HG02610 (cell line): ENCODE results near the gene STAT1.

Source experiments
- ATAC-seq: cut with Tn5 transposase; IDR thresholded peaks from one replicate; pipeline ENCODE4 v1.9.1; 2021; ENCODE audit warnings: mild to moderate bottlenecking, moderate library complexity; ENCODE audit not compliant: unreplicated experiment

The STAT1 gene

DNA sequence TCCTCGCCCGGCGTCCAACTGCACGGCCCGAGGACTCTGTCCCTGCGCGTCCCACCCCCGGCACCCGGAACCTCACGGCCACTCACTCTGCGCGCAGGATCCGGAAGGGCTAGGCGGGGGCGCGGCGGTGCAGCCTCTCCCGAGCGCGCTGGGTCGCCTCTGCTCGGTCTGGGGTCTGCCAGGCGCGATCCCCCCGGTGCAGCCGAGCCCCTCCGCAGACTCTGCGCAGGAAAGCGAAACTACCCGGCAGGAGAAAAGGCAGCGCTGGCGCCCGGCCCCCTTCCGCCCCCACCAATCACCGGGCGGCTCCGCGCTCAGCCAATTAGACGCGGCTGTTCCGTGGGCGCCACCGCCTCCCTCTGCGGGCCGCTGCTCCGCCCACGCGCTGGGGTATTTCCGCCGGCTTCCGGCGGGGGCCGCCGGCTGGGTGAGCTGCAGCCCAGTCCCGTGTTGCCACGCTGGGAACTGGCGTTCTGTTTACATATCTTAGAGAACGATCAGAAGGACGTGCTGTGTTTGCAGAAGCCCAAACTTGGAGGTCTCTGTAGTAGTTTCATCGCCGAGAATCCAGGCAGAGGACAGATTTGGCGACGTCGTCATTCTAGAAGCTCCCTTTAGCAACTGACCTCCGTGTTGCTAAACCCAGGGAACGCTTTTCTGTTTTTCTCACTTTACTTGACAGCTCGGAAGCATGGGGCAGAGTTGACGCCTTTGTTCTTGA is at the start of gene STAT1:
Gene STAT1 (minus strand): TSS at position 240 of the 721 bp plus-strand sequence. CDS start 4,168 bp downstream, outside the sequence.
- peak; percentile 84 for ATAC-seq

DNA sequence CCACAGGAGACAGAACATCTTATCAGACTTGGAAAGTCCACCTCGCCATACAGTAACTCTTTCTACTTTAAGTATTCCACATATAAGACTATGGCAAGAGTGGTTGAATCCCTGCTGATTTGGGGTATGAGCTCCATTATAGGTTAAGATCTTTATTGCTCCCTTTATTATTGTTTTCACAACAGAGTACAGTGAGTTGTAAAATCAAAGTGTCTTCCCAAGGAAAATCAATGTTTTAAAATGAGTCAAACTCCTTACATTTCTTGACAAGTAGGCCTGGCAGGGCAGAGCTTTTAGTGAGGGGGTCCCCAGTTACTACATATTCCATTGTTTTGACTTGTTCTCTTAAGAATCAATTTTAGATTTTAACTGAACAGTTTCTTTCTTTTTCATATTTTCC is 49.6 kb upstream of the STAT1 start:
- no peak for ATAC-seq

DNA sequence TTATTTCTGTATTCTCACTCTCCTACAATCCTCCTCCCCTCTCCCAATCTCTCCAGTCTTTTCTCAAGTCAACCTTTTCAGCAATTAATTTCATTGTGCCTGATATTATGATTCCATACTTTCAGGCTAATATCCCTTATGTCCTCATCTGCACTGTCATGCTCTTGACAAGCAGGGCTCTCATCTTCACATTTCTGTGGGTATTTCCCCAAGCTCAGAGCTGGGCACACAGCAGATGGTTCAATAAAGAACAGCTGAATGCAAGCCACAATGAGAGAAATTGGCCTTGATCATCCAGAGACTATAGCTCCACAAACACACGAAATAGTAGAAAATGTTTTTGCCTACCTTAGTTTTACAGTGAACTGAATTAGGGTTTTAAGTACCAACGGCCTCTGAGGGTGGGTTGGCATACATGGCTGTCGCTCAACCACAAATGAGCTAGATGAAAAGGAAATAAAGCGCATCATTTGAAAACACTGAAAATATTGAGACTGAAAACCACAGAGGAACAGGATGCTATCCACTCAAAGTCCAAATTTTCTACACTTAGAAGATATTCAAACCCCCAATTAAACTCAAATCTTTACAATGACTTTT is 47.5 kb upstream of the STAT1 start:
- ATAC-seq, result no peak

DNA sequence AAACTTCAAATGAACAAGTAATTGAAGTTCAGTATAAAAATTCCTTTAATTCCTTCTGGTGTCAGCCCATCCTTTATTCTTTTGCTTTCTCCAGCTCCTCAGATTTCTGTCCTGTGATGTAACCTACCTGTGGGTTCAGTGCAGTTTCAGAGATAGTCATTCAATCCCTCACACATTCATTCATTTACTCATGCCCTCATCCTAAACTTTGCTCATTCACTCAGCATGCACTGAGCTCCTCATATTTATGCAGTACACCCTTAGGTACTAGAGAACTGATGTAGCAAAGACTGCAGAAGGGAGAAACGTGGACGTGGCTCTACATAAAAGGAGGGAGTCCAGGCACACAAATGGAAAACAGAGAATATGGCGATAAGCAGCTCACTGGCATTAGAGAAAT is 45.3 kb upstream of the STAT1 start:
- no peak for ATAC-seq

DNA sequence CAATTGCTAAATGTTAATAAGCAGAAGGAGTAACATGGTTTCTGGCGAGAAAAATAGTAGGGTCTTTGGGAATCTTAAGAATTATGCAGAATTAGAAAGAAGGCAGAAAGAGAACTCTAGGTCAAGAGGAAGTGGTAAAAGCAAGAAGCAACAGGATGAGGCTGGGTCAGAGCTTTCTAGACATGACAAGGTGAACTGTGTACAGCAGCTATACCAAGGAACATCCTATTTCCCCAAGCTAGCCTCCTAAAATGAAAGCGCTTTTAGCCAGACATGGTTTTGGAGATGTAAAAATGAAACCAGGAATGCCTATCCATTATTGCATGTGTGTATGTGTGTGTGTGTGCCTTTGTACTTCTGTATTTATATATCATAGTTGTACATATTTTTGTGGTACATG is 42.3 kb upstream of the STAT1 start:
- ATAC-seq, result no peak

DNA sequence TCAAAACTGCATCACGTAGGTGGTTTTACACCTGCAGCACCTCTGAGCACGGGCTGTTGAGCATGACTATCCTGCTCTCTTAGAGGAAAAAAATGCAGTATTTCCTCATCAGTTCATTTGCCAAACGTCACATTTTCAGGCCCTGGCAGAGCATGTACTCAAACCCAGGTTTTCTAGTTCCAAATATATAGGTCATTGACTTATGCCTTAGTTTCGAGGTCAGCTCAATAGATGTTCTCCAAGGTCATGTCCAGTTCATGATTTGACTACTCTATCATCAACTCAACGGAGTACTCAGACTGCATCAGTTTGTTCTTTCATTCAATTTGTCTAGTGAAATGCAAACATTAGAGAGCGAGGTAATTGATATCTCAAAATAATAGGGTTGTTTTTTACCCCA is 39.3 kb upstream of the STAT1 start:
- ATAC-seq, result no peak

DNA sequence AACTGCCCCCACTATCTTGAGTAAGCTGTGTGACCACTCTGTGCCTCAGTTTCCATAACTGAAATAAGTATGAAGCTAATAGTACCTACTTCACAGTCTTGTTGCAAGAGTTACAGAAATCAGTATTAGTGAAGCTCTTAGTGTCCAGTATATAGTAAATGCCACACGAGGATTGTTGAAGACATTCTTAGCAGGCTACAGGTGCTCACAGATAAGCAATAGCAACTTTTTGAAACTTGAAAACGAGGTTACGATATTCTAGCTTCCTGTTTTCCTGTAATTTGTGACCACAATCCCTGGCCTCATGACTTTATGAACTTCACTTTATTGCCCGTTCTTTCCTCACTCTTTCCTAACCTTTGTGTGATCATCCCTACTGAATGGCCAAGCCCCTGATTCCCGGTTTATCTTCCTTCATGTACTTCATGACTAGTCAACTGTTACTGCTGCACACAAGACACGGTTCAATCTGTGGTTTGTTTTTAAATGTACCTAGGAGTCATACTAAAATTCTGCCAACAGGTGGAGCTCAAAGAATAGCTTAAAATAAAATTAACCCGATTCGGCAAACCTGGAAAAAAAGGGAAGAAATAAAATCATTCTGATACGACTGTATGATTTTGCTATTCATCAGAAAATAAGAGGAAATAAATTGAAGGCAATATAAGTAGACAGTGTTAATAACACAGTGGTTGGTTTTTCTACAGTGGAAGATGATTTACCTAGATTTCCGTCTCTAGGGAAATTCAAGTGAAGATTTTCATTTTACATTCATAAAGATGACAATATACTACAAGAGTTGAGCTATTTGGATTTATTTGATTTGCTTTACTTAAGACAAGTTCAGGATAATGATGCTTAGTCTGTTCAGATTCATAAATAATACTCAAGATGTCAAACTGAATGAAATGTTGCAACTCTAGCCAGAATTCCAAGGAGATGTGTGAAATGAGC is 38.1 kb upstream of the STAT1 start:
- ATAC-seq, result peak; percentile 54

DNA sequence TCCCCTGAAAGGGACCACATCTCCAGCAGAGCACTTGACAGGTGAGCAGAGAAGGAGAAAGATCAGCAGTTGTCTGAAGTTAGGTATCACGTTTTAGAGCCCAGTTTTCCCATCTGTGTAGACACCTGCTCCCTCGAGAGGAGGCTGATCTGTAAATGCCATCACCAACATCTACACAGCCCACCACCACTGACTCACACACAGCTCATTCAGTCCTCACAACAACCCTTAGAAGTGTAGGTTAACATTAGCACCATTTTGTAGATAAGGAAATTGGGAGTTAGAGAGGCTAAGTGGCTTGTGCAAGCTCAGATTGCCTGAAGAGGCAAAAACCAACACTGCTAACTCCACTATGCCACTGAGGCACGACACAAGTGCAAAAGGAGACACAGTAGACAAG is 37.2 kb upstream of the STAT1 start:
- no peak for ATAC-seq

DNA sequence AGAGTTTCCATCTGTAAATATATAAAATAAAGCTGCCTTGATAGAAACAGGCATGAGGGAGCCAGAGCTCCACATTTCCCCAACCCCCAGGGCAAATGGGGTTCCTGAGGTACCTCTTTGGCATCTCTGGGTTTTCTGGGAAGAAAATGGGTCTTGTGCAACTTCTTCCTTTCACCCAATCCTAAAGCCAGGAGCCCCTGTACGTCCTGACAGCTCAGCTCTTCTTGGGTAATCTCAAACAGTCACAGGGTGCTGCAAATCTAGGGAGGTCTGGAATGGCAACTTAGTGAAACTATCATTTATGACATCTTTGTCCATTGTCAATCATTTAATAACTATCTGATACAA is 36.6 kb upstream of the STAT1 start:
- ATAC-seq, result no peak

DNA sequence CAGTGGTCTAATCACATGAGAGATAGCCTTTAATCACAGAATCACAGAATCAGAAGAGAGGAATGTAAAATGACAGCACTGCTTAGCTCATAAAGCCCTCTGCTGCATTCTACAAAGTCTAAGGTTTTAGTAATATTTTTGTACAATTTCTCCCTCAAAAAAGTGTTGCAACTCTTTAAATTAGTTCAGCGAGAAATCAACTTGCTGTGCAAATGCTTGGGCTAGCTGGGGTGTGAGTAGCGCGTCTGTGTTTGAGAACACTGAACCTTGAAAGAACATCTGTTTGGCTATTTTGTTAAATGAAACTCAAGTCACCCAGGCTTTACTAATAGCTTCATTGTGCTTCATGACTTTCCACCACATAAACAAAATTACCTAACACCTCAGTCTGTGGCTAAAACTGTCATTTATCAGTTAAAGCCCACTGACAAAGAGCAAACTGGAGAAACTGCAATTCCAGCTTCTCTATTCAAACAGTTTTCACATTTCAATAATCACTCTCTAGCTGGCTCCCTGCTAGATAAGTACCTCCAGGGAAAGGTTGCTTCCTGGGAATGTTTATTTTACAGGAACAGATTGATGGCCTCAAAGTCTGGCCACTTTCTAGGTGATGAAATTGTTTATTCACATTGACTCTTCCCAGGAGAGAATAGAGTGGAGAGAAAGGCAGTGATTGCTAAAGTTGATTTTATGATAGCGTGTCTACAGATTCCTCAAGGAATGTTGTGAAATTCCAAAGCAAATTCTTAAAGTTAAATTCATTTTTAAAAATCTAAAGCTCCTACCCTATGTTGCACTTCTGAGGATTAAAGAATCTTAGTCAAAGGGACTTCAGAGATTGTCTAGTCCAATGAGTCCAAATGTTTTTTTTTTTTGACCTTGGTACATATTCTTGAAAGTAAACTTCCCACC is 36.0 kb upstream of the STAT1 start:
- ATAC-seq, result peak; percentile 77

DNA sequence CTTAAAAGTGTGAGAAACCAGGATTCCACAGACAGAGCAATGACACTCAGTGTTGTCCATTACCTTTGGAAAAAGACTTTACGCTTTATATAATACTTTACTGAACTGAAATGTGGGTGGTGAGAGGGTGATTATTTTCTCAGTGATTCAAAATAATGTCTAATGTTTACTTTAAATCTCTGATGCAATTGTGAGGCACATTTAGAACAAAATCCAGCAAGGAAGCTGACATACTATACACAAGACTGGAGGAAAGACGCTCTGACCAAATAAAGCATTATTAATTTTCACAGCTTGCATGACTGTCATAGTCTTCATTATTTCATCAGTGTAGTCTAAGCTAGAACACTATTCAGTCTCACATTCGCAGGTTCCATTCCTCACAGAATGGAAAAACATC is 34.1 kb upstream of the STAT1 start:
- ATAC-seq, result no peak

DNA sequence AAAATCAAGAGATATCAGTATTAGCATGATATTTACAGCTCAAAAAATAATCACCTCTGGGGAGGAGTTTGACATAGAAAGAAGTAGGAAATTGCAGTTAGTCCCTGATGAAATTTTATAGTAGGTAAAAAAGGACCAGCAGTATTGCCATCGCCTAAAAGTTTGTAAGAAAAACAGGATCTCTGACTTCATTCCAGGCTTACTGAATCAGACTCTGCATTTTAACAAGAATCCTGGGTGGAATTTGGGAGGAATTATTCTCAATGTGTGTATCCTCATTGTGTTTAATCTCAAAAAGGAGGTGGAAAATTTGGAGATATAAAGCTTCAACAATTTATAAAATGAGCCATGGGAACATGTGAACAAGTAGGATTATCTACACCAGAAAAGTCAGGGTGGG is 31.2 kb upstream of the STAT1 start:
- no peak for ATAC-seq

DNA sequence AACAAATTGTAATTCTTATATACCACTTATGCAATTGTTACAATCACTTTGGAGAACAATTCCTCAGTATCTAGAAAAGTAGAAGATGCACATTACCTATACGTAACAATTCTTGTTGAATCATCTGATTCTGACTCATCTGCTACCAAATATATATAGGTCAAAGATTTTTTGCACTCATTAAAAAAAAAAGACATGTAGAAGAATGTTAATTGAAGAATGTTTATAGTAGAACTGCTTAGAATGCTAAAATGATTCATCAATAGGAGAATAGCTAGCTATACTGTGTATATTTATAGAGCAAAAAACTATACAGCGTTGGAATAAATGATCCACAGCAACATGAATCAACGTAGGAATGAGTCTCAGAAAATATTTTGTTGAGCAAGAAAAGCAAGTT is 29.5 kb upstream of the STAT1 start:
- ATAC-seq, result no peak

DNA sequence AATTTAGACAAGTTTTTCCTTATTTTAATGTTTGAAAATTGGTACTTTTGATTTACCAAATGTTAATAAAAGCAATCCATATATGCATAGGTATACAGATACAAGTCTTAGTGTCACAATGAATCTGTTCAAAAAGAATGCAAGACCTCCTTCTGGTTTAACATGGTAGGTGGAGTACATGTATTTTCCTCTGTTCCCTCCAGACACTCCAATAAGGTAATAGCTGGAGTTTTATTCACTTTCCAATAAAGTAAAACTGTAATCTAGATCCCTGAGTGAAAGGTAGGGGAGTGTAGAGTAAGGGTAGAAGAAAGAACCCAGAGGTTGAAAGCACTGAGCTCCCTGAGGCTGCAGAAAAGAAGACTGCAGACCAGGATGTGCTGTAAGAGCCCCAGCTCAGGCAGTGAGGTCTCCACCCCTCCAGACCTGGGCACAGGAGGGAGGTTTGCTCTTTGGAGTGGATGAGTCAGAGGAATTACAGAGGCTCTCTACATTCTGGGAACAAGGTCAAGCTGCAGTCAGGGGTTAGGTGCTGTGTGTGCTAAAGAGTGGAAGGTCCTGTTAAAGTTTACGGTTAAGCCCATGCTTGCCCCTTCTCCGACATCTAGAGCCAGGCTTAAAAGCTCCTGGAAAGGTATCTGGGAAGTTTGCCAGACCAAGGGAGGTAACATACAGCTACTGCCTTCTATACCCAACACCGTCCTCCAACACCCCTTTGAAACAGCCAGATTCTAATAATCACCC is 27.6 kb upstream of the STAT1 start:
- no peak for ATAC-seq

DNA sequence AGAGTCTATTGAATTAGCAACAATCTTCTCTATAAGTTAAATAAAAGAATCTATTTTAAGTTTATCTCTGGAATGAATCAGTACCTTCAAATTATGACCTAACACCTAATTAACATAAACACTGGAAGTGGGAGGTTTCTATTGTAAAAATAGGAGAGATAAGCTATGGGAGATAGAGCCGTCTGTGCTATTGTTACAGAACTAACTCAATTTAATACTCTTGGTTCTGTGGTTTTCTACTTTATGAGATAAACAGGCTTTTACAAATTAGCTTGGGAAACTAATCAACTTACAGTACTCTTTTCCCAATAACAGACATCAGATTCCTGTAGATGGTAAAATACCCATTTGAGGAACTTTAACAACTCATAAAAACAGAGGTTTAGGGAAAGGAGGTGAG is 25.6 kb upstream of the STAT1 start:
- ATAC-seq, result no peak

DNA sequence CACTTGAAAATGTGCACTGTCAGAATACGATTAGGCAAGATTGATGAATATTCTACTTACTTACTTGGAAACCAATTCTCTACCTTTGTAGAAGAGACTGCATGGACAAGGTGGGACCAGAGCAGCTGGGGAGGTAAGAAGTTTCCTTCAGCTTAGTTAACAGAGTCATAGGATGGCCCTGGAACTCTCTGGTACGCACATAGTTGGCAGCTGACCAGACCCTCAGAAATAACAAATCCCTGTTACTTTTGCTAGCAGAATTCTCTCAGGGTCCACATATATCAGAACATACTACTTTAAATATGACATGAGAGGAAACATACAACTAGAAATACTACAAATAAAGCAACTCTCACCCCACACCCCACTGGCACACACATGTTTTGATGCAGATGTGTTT is 24.8 kb upstream of the STAT1 start:
- ATAC-seq, result no peak

DNA sequence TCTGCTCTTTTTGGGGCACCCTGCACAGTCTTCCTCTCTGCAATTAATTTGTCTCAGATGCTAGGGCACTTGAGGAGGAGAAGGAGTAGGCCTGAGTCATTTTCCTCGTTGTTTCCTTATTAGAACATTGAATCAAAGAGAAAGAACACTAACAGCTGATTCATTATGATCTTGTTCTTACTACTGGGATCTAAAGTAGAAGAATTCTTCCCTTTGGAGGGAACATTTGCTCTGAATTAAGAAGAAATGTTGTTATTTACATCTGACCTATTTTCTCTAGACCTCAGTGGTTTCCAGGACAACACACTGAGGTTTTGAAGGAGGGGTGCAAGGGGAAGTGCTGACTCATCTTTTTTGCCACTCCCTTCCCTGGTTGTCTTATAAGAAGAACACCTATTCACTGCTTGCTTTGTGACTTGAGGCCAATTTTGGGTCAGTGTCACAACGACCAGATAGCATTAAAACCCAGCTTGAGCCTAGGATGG is 24.3 kb upstream of the STAT1 start:
- peak; percentile 84 for ATAC-seq

DNA sequence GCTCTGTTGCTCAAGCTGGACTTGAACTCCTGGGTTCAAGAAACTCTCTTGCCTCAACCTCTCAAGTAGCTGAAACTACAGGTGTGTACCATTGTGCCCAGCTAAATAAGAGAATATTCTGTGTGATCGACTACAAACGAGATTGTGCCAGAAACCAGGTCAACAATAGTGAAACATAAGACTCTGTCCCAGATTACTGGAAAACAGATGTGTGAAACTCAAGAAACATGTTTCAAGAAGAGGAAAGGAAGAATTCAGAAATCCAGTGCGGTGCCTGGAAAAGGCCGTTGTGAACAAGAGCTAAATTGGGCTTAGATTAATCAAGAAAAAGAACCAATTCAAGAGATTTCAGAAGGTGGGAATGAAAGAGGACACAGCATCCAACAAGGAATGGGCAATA is 23.4 kb upstream of the STAT1 start:
- no peak for ATAC-seq

DNA sequence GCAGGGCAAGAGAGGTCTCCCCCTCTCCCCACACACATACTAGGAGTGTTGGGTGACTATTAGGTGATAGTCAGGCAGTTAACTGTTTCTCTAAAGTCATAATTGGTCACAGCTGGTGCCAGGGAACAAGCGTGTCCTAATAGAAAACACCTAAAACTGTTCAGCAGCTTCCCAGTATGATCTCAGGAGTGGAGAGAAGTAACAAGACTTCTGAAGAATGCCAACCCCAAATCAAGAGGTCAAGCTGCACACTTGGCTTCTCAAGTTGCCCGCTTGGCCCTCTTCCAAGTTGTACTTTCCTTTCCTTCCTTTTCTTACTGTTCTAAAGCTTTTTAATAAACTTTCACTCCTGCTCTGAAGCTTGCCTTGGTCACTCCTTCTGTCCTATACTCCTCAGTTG is 22.4 kb upstream of the STAT1 start:
- no peak for ATAC-seq
